Fibroblast of villous mesenchyme (primary cell): ENCODE data around the gene PRDM16. TPM values are rescaled to one million over a fixed set of nuclear protein-coding genes. Genes with fewer than 3 reads are reported as not detected.

Source experiments
- DNase-seq: peaks from one replicate; pipeline ENCODE4 v3.0.0-alpha.2; 2010; ENCODE audit warnings: low read depth
- H3K4me3 ChIP-seq: 2 replicates; pipeline ENCODE4 v1.5.1; 2011; ENCODE audit warnings: low read depth, mild to moderate bottlenecking, low read length
- total RNA-seq: library from RNA; depleted of rRNA; stranded (reverse); fragments of >200 nt; gene quantifications from 2 replicates; pipeline ENCODE4 v1.2.3, GENCODE V29; 2012
- TF ChIP-seq, protein P1 (sequence below): IDR thresholded peaks from 2 replicates; pipeline ENCODE4 v1.5.1; 2012; ENCODE audit warnings: low read depth, mild to moderate bottlenecking, low read length; ENCODE audit not compliant: insufficient read depth

PRDM16 gene
- total RNA-seq, 1 donor: 1.7 TPM

DNA sequence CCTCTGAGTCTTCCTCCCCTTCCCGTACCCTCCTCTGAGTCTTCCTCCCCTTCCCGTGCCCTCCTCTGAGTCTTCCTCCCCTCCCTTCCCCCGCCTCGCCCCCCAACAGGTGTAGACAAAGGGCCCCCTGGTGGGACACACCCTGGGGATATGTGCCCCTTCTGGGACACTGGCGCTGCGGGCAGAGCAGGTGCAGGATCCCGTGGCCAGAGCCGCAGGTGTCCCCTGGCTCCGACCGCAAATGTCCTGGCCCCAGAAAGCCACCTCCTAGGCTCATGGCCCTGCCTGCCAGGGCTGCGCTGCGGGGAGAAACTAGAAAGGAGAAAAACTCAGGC lies 334.0 kb downstream of the PRDM16 start:
- TF ChIP-seq, protein P1, sequence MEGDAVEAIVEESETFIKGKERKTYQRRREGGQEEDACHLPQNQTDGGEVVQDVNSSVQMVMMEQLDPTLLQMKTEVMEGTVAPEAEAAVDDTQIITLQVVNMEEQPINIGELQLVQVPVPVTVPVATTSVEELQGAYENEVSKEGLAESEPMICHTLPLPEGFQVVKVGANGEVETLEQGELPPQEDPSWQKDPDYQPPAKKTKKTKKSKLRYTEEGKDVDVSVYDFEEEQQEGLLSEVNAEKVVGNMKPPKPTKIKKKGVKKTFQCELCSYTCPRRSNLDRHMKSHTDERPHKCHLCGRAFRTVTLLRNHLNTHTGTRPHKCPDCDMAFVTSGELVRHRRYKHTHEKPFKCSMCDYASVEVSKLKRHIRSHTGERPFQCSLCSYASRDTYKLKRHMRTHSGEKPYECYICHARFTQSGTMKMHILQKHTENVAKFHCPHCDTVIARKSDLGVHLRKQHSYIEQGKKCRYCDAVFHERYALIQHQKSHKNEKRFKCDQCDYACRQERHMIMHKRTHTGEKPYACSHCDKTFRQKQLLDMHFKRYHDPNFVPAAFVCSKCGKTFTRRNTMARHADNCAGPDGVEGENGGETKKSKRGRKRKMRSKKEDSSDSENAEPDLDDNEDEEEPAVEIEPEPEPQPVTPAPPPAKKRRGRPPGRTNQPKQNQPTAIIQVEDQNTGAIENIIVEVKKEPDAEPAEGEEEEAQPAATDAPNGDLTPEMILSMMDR: no peak
- no peak for DNase-seq
- H3K4me3 ChIP-seq: no peak overlapping the region

DNA sequence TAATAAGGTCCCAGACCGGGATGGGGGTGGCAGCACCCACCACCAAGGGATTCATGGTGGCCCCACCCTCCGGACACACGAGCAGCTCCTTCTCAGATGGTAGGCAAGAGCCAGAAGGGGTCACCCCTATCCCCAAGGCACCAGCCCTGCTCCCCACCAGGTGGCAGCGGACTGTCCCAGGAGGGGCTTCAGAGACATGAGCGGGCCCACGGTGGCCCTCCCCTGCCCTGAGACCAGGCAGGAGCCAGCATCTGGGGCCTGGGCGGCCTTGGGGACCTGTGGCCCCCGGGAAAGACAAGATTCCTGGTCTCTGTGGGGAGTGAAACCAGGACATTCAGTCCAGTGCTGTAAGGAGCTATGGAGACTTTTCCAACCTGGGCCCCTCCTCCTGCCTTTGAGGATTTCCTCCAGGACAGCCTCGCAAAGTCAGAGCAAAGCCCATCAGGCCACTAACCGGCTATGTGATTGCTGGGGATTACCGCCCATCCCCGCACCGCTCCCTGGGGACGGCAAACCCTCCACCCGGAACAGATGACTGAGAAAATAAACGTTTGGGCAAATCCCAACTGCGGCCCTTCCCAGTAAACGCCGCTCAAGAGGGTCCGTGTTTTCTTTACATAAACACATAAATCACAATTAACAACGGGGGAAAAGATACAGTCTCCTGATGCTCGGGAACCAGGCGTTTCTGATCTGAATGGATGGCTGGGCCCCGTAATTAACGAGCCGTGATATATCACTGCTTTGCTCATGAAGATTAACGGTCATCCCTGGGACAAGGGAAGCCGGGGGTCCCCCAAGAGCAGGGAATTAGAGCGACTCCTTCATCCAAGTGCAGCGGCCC lies 334.6 kb downstream of the PRDM16 start:
- H3K4me3 ChIP-seq: no peak overlapping the region
- TF ChIP-seq, protein P1: no peak
- DNase-seq: no peak

DNA sequence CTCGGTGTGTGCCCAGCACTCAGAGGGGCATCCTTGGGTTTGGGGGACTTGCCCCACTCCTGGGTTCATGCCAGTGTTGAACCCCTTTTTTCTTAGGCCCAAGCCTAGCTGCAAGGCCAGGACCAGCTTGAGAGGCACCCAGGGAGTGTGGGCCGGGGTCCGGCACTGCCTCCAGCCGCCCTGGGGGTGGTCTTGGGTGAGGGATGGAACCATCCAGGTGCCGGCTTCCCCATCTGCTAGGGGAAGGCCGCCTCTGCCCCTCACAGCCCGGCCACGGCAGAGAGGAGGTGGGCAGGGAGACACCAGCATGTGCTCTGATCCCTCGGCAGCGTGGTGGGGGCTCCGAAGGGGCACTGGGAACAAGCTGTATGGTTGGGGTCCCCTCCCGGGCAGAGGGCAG lies 335.3 kb downstream of the PRDM16 start:
- TF ChIP-seq, protein P1: no peak
- no peak overlapping the region for H3K4me3 ChIP-seq
- DNase-seq: no peak

DNA sequence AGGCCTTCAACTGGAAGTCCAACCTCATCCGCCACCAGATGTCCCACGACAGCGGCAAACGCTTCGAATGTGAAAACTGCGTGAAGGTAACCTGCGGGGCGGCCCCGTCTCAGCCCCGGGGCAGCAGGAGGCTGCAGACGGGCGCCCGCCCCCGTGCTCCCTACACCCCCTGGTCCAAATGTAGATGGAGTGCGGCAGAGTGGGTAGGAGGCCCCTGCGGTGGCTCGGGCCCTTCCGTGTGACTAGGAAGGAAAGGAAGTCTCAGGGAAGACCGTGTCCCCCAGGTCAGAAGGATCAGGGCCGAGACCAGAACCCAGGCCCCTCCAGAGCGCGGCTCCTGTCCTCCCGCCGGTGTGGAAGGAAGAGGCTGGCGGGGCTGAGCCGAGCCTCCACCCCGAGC lies 335.8 kb downstream of the PRDM16 start:
- TF ChIP-seq, protein P1: no peak
- no peak overlapping the region for H3K4me3 ChIP-seq
- no peak for DNase-seq

DNA sequence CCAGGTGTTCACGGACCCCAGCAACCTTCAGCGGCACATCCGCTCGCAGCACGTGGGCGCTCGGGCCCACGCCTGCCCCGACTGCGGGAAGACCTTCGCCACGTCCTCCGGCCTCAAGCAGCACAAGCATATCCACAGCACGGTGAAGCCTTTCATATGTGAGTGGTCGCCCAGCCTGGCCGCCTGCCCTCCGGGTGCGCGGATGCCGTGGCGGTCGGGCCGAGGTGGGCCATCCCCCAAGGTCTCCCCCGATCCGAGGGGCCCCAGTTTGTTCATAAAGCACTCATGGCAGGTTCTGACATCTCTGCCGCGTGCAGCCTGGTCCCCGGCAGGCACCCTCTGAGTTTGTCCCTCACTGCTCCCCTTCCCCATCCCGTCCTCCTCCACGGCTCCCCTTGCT lies 336.5 kb downstream of the PRDM16 start:
- TF ChIP-seq, protein P1: no peak
- no peak for DNase-seq

DNA sequence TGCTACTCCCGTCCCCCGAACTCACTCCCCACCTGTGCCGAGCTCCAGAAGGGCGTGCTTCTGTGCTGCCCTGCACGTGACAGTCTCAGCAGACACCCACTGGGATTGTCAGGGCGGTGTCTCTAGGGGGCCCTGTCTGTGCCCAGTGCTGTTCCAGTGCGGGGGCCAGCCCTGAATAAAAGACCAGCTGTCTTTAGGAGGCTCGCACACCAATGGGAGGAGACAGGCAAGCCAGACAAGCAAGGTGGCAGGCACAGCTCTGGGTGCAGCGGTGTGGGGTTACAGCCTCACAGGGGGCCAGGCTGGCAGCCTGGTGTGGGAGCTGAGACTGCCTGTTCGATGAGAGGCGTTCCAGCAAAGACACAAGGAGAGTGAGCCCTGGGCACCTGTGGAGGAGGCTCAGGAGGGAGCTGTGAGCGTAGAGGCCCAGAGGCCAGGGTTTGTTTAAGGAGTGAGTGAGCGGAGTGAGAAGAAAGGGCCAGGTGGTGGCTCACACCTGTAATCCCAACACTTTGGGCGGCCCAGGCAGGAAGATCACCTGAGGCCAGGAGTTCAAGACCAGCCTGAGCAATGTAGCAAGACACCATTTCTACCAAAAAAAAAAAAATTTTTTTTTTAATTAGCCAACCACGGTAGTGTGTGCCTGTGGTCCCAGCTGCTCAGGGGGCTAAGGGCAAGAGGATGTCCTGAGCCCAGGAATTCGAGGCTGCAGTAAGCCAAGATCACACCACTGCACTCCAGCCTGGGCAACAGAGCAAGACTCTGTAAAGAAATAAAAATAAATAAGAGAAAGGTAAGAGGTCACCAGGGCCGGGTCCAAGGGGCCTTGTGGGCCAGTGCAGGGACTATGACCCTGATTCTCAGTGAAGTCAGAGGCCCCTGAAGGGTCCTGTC lies 337.2 kb downstream of the PRDM16 start:
- DNase-seq: no peak
- TF ChIP-seq, protein P1: no peak
- H3K4me3 ChIP-seq: no peak overlapping the region

More for the DNA sequence above, 336.5 kb downstream of the PRDM16 start:
- H3K4me3 ChIP-seq: no peak overlapping the region
